DMS114 treated with DMSO at 0.1 percent for 48 hours (cell line): ENCODE data around the gene SMG6.
"Not testable (repeated sequence)": the region's sequence is repeated elsewhere in the genome, so short reads cannot be mapped to it uniquely, and the experiment has no call there.

Experiments
- DNase-seq: peaks from one replicate; lab custom pipeline; 2025; ENCODE audit not compliant: unreplicated experiment; lab: John Stamatoyannopoulos, UW

The SMG6 gene

GRCh38 chr17:2309338-2310154 lies 6.0 kb upstream of the SMG6 start:
- no peak for DNase-seq

GRCh38 chr17:2304931-2305330 lies 1.3 kb upstream of the SMG6 start:
- DNase-seq, result no peak

GRCh38 chr17:2302778-2303203 lies 794 bp downstream of the SMG6 start:
- DNase-seq, result no peak

GRCh38 chr17:2299756-2300155 lies 3.8 kb downstream of the SMG6 start:
- no peak for DNase-seq

- no peak for DNase-seq
Measured at GRCh38 chr17:2299136-2299535, 4.4 kb downstream of the SMG6 start.

GRCh38 chr17:2297023-2297422 lies 6.6 kb downstream of the SMG6 start:
- DNase-seq, result no peak

GRCh38 chr17:2295575-2295974 lies 8.0 kb downstream of the SMG6 start:
- no peak for DNase-seq

- no peak for DNase-seq
Measured at GRCh38 chr17:2292100-2292499, 11.5 kb downstream of the SMG6 start.

GRCh38 chr17:2289878-2290478 lies 13.6 kb downstream of the SMG6 start:
- DNase-seq, result no peak

GRCh38 chr17:2283302-2283701 lies 20.3 kb downstream of the SMG6 start:
- DNase-seq, result no peak

- DNase-seq, result peak; percentile 83
Measured at GRCh38 chr17:2282297-2282873, 21.2 kb downstream of the SMG6 start.

GRCh38 chr17:2279707-2280106 lies 23.9 kb downstream of the SMG6 start:
- no peak for DNase-seq

GRCh38 chr17:2277429-2278170 lies 26.0 kb downstream of the SMG6 start:
- no peak for DNase-seq

GRCh38 chr17:2275722-2276121 lies 27.9 kb downstream of the SMG6 start:
- no peak for DNase-seq

- DNase-seq, result no peak
Measured at GRCh38 chr17:2274414-2274813, 29.2 kb downstream of the SMG6 start.

GRCh38 chr17:2271985-2272702 lies 31.4 kb downstream of the SMG6 start:
- DNase-seq, result no peak

- DNase-seq, result no peak
Measured at GRCh38 chr17:2267354-2267753, 36.2 kb downstream of the SMG6 start.

GRCh38 chr17:2266865-2267228 lies 36.7 kb downstream of the SMG6 start:
- no peak for DNase-seq

- DNase-seq, result no peak
Measured at GRCh38 chr17:2266045-2266864, 37.3 kb downstream of the SMG6 start.

GRCh38 chr17:2265166-2265565 lies 38.4 kb downstream of the SMG6 start:
- DNase-seq, result not testable (repeated sequence)
